Measurements from ENCODE around the gene NT5DC3. TPM values are rescaled to one million over a fixed set of nuclear protein-coding genes. Genes with fewer than 3 reads are reported as not detected.

NT5DC3 gene
- total RNA-seq, 2 donors from 2014 or later = 2.3 to 2.4 TPM

DNA sequence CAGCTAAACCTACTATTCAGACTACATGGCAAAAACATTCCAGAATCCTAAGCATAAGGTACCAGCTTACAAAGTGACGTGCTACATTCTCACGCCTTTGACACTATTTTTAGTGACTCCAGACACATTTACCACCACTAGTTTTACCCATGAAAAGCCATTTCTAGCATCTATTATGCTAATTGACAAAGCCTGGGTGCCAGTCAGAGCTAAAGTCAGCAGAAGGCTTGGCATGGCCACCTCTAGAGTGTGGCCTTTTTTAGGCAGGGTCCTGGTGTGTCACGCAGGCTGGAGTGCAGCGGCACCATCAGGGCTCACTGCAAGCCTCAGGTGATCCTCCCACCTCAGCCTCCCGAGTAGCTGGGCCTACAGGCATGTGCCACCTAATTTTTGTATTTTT, 75.7 kb downstream of the NT5DC3 start:
- Histone ChIP-seq H3K4me3 (no peak overlapping the region), H3K27me3 (no peaks in the 10 kb centered on the region), H3K9me3 (no peaks in the 10 kb centered on the region), H3K4me1 (no peaks in the 10 kb centered on the region), H3K36me3 (no peaks in the 10 kb centered on the region), H3K27ac (no peak overlapping the region)
- TF ChIP-seq, protein P1, sequence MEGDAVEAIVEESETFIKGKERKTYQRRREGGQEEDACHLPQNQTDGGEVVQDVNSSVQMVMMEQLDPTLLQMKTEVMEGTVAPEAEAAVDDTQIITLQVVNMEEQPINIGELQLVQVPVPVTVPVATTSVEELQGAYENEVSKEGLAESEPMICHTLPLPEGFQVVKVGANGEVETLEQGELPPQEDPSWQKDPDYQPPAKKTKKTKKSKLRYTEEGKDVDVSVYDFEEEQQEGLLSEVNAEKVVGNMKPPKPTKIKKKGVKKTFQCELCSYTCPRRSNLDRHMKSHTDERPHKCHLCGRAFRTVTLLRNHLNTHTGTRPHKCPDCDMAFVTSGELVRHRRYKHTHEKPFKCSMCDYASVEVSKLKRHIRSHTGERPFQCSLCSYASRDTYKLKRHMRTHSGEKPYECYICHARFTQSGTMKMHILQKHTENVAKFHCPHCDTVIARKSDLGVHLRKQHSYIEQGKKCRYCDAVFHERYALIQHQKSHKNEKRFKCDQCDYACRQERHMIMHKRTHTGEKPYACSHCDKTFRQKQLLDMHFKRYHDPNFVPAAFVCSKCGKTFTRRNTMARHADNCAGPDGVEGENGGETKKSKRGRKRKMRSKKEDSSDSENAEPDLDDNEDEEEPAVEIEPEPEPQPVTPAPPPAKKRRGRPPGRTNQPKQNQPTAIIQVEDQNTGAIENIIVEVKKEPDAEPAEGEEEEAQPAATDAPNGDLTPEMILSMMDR (IDR thresholded peaks at IDR 0.05) = no peak
- DNase-seq (ENCODE audit: low spot score) = no peak

DNA sequence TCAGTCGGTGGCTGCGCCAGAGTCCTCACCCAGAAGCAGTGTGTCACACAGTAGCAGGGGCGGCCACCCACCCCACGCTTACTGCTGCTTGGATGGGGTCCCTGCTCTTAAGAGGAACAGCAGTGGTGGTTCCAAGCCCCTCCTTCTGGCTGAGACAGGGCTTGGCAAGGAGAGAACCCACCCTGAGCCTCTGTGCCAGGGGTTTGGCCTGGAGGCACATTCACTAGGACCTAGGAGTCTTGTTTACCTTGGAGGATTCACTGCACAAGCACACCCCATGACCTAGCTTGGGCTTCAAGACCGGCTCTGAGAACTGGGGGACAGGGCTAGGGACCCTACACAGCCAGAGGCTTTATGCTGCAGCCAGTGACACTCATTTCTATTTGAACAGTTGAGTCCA, 78.6 kb downstream of the NT5DC3 start:
- TF ChIP-seq, protein P1 (IDR thresholded peaks at IDR 0.05) = no peak
- no peaks in the 10 kb centered on the region for H3K36me3 ChIP-seq
- H3K27ac ChIP-seq = no peak overlapping the region
- H3K9me3 ChIP-seq = no peaks in the 10 kb centered on the region
- no peak overlapping the region for H3K4me3 ChIP-seq
- H3K4me1 ChIP-seq = no peaks in the 10 kb centered on the region
- DNase-seq (ENCODE audit: low spot score) = no peak
- H3K27me3 ChIP-seq = no peaks in the 10 kb centered on the region

DNA sequence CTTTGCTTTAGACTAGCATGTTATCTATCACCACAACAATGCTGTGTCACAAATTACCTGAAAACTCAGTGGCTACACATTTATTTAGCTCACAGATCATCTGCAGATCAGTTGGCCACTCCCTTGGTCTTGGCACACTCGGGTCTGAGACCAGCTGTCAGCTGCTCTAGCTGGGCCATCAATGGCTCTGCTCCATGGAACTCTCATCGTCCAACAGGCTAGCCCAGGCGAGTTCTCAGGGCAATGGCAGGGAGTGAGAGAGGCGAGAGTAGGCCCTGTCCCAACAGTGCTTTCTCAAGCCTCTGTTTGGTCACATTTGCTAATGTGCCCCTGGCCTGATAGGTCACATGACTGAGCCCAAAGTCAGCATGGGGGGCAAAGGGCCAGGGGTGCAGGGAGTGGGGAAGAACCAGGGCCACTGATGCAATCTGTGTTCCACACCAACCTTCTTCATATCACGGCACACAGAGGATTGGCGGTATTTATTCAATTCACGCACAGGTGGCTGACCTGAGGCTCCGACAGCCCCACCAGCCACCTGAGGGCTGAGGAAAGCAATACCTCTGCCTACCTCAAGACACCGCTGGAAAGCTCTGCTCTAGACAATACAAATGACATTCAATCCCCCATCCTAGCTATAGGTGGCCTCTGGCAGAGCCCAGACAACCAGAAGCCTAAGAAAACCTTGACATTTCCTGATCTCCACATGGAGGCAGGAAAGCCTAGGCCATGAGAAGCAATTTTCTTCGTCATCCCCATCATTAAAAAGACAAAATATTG, 82.5 kb downstream of the NT5DC3 start:
- H3K4me1 ChIP-seq = no peaks in the 10 kb centered on the region
- no peak overlapping the region for H3K4me3 ChIP-seq
- no peaks in the 10 kb centered on the region for H3K27me3 ChIP-seq
- no peaks in the 10 kb centered on the region for H3K9me3 ChIP-seq
- no peak overlapping the region for H3K27ac ChIP-seq
- no peaks in the 10 kb centered on the region for H3K36me3 ChIP-seq
- no peak for DNase-seq (ENCODE audit: low spot score)
- TF ChIP-seq, protein P1 (IDR thresholded peaks at IDR 0.05) = no peak

DNA sequence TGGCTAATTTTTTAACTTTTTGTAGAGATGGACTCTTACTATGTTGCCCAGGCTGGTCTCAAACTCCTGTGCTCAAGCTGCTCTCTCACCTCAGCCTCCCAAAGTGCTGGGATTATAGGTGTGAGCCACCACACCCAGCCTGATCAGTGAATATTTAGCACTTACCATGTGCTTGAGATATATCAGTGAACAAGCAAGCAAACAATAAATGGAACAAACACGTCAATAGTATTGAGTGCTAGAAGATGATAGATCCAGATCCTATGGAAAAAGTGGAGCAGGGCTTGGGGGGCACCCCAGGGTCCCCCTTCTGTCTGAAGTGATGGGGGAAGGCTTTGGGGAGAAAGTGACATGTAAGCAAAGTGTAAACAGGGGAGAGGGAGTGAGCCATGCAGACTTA, 83.8 kb downstream of the NT5DC3 start:
- Histone ChIP-seq H3K27ac (no peak overlapping the region), H3K4me1 (no peaks in the 10 kb centered on the region), H3K9me3 (no peaks in the 10 kb centered on the region), H3K36me3 (no peaks in the 10 kb centered on the region), H3K4me3 (no peak overlapping the region), H3K27me3 (no peaks in the 10 kb centered on the region)
- TF ChIP-seq, protein P1 (IDR thresholded peaks at IDR 0.05) = no peak
- DNase-seq (ENCODE audit: low spot score) = no peak

DNA sequence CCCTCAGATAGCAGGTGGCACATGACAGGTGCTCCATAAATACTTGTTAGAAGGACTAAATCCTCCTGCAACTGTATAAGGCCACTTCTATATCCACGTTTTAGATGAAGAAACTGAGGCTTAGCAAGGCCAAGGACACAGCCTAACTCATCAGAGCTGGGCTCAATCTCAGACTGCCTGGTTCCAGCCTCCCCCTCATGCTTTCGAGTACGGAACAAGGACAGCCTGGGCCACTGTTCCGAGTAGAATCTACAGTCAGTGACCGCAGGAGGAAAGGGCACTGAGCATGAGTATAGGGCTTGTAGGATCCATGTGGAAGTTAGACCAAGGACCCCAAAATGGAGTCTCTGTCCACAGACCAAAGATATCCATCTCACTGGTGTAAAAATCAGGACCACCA, 84.6 kb downstream of the NT5DC3 start:
- H3K27me3 ChIP-seq = no peaks in the 10 kb centered on the region
- H3K36me3 ChIP-seq = no peaks in the 10 kb centered on the region
- no peak overlapping the region for H3K4me3 ChIP-seq
- TF ChIP-seq, protein P1 (IDR thresholded peaks at IDR 0.05) = no peak
- H3K27ac ChIP-seq = no peak overlapping the region
- H3K4me1 ChIP-seq = no peaks in the 10 kb centered on the region
- no peak for DNase-seq (ENCODE audit: low spot score)
- no peaks in the 10 kb centered on the region for H3K9me3 ChIP-seq

DNA sequence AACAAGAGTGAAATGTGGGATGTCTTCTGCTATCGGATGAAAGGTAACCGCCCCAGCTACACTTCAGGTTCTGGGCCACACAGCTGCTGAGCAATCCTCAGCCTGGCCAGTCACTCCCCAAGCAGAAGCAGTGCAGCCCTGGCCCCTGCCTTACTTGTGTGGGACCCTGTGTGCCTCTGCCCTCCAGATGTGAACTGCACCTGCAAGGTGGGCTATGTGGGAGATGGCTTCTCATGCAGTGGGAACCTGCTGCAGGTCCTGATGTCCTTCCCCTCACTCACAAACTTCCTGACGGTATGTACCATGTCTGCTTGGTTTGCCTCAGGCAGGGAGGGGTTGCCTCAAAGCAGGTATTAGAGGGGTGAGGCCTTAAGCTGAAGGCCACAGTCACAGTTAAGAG, 85.6 kb downstream of the NT5DC3 start:
- no peak overlapping the region for H3K27ac ChIP-seq
- no peaks in the 10 kb centered on the region for H3K9me3 ChIP-seq
- no peak for DNase-seq (ENCODE audit: low spot score)
- H3K27me3 ChIP-seq = no peaks in the 10 kb centered on the region
- no peaks in the 10 kb centered on the region for H3K36me3 ChIP-seq
- H3K4me3 ChIP-seq = no peak overlapping the region
- H3K4me1 ChIP-seq = no peaks in the 10 kb centered on the region
- TF ChIP-seq, protein P1 (IDR thresholded peaks at IDR 0.05) = no peak

Measured in right atrium auricular region (tissue), 2 donors.